K562 (cell line): ENCODE data around the gene IQCN. TPM values are rescaled to one million over a fixed set of nuclear protein-coding genes. Genes with fewer than 3 reads are reported as not detected.

Experiments
- ARID2 ChIP-seq: fragments of 450-650 bp; IDR thresholded peaks from 2 replicates; pipeline ENCODE4 v1.6.1; 2017; ENCODE audit warnings: antibody characterized with exemption, mild to moderate bottlenecking
- BMI1 ChIP-seq: fragments of 150-350 bp; IDR thresholded peaks from 2 replicates; pipeline ENCODE4 v1.6.1; 2014; ENCODE audit warnings: low read length
- BRCA1 ChIP-seq, 2 experiments: fragments of 450-650 bp in 1 of 2; sonication (generic) in 1 of 2; formaldehyde crosslinking in 1 of 2; IDR thresholded peaks; 2 replicates each; pipeline versions ENCODE4 v1.5.0 to v1.6.1; 2017 to 2020; ENCODE audit warnings: mild to moderate bottlenecking in 1 of 2, missing genetic modification reagents in 1 of 2
- CBX3 ChIP-seq, 2 experiments: IDR thresholded peaks; 1 replicate in 1 of 2; 2 replicates in 1 of 2; pipeline ENCODE4 v1.6.1; 2012; ENCODE audit warnings: inconsistent platforms in 2 of 2, low read length in 2 of 2, borderline replicate concordance in 1 of 2, control low read depth in 1 of 2
- CXXC5 ChIP-seq: fragments of 250-450 bp; sonication (Bioruptor Pico); IDR thresholded peaks from 2 replicates; pipeline ENCODE4 v1.8.0; 2022; ENCODE audit warnings: inconsistent platforms, mild to moderate bottlenecking, moderate library complexity
- EP400 ChIP-seq: fragments of 450-650 bp; IDR thresholded peaks from 2 replicates; pipeline ENCODE4 v1.6.1; 2017; ENCODE audit warnings: antibody characterized with exemption, mild to moderate bottlenecking, moderate library complexity
- ETV6 ChIP-seq, 3 experiments: fragments of 150-350 bp in 1 of 3; sonication (generic) in 1 of 3; formaldehyde crosslinking in 1 of 3; IDR thresholded peaks; 2 replicates each; pipeline versions ENCODE4 v1.6.1 to v1.8.0; 2014 to 2022; ENCODE audit warnings: borderline replicate concordance in 2 of 3, low read depth in 2 of 3, antibody characterized with exemption in 1 of 3, low read length in 1 of 3, mild to moderate bottlenecking in 1 of 3, missing genetic modification reagents in 1 of 3
- HDAC6 ChIP-seq: IDR thresholded peaks from 2 replicates; pipeline ENCODE4 v1.6.1; 2012; ENCODE audit warnings: low read depth, mild to moderate bottlenecking, control low read depth, inconsistent platforms, low read length, moderate library complexity
- HNRNPH1 ChIP-seq: fragments of 200-400 bp; formaldehyde crosslinking; optimal IDR thresholded peaks from 2 replicates; pipeline ENCODE3; 2017; ENCODE audit warnings: low read depth, mild to moderate bottlenecking, low read length, moderate library complexity
- KAT8 ChIP-seq: fragments of 450-650 bp; IDR thresholded peaks from 2 replicates; pipeline ENCODE4 v1.6.1; 2016; ENCODE audit warnings: low read depth, mild to moderate bottlenecking
- KDM1A ChIP-seq, 2 experiments: fragments of 450-650 bp; IDR thresholded peaks; 2 replicates each; pipeline ENCODE4 v1.6.1; 2016; ENCODE audit warnings: mild to moderate bottlenecking in 2 of 2
- MCM3 ChIP-seq: fragments of 450-650 bp; IDR thresholded peaks from 2 replicates; pipeline ENCODE4 v1.6.1; 2016
- MED1 ChIP-seq: sonication (generic); formaldehyde crosslinking; IDR thresholded peaks from 2 replicates; pipeline ENCODE4 v1.8.1; 2023; ENCODE audit warnings: missing genetic modification reagents, borderline replicate concordance
- NFRKB ChIP-seq: fragments of 450-650 bp; IDR thresholded peaks from 2 replicates; pipeline ENCODE4 v1.6.1; 2016; ENCODE audit warnings: low read depth
- NR2C2 ChIP-seq, 2 experiments: fragments of 200-800 bp in 1 of 2; sonication (Bioruptor generic) in 1 of 2; sonication (generic) in 1 of 2; formaldehyde crosslinking in 1 of 2; IDR thresholded peaks; 2 replicates each; pipeline versions ENCODE4 v1.6.1 to v1.8.0; 2016 to 2022; ENCODE audit warnings: mild to moderate bottlenecking in 1 of 2, missing compliant biosample characterization in 1 of 2, missing genetic modification characterization in 1 of 2, missing genetic modification reagents in 1 of 2
- NR3C1 ChIP-seq: sonication (generic); formaldehyde crosslinking; IDR thresholded peaks from 2 replicates; pipeline ENCODE4 v1.8.1; 2022; ENCODE audit warnings: missing genetic modification reagents
- NUFIP1 ChIP-seq: fragments of 450-650 bp; IDR thresholded peaks from 2 replicates; pipeline ENCODE4 v1.6.1; 2018; ENCODE audit not compliant: partially characterized antibody
- PHF21A ChIP-seq: fragments of 450-650 bp; IDR thresholded peaks from 2 replicates; pipeline ENCODE4 v1.6.1; 2017; ENCODE audit warnings: low read depth, borderline replicate concordance
- RBM17 ChIP-seq: fragments of 200-400 bp; formaldehyde crosslinking; IDR thresholded peaks from 2 replicates; pipeline ENCODE4 v1.6.1; 2017; ENCODE audit warnings: low read depth, mild to moderate bottlenecking, low read length, borderline replicate concordance
- TARDBP ChIP-seq: fragments of 450-650 bp; IDR thresholded peaks from 2 replicates; pipeline ENCODE4 v1.6.1; 2016
- THAP12 ChIP-seq: fragments of 250-450 bp; sonication (Bioruptor Pico); IDR thresholded peaks from 2 replicates; pipeline ENCODE4 v1.9.0; 2021; ENCODE audit warnings: mild to moderate bottlenecking, inconsistent platforms
- TRIM28 ChIP-seq: fragments of 450-650 bp; IDR thresholded peaks from 2 replicates; pipeline ENCODE4 v1.6.1; 2017
- ZBTB17 ChIP-seq: fragments of 450-650 bp; formaldehyde crosslinking; IDR thresholded peaks from 2 replicates; pipeline ENCODE4 v1.4.0; 2020; ENCODE audit warnings: mild to moderate bottlenecking
- ZNF140 ChIP-seq: fragments of 250-450 bp; sonication (Bioruptor Pico); IDR thresholded peaks from 2 replicates; pipeline ENCODE4 v1.8.0; 2021; ENCODE audit warnings: moderate library complexity, mild to moderate bottlenecking, inconsistent platforms
- ZNF197 ChIP-seq: fragments of 200-800 bp; sonication (Bioruptor generic); IDR thresholded peaks from 2 replicates; pipeline ENCODE4 v1.6.1; 2016; ENCODE audit warnings: low read depth, missing genetic modification characterization, missing compliant biosample characterization
- ZNF347 ChIP-seq: fragments of 450-650 bp; formaldehyde crosslinking; IDR thresholded peaks from 2 replicates; pipeline ENCODE4 v1.4.0; 2020; ENCODE audit warnings: low read depth, mild to moderate bottlenecking, moderate library complexity
- ZNF354B ChIP-seq: fragments of 250-450 bp; sonication (Bioruptor Pico); IDR thresholded peaks from 2 replicates; pipeline ENCODE4 v1.4.0; 2020
- ZNF717 ChIP-seq: fragments of 250-450 bp; sonication (Bioruptor Pico); IDR thresholded peaks from 2 replicates; pipeline ENCODE4 v1.5.0; 2021
- polyA plus RNA-seq, 8 experiments: library from polyadenylated mRNA; depleted of rRNA in 4 of 8; stranded (reverse) in 5 of 8; unstranded in 3 of 8; fragments of >200 nt; fragmentation: Nextera tagmentation in 2 of 8; fragmentation: Illumina TruSeq in 1 of 8; extraction: Ambion mirVana in 2 of 8; extraction: Trizol in 1 of 8; gene quantifications; 2 replicates each; pipeline versions ENCODE4 v1.2.1 to v1.2.3, GENCODE V29; 2011 to 2014; ENCODE audit warnings: inconsistent platforms in 1 of 8, missing spikeins in 1 of 8
- total RNA-seq, 7 experiments: library from RNA; depleted of rRNA in 6 of 7; stranded (reverse); fragments of >200 nt in 6 of 7; fragmentation: Illumina TruSeq in 2 of 7; extraction: Trizol in 2 of 7; gene quantifications; 2 replicates each; pipeline versions ENCODE4 v1.2.1 to v1.2.3, GENCODE V29; 2011 to 2021; ENCODE audit warnings: low replicate concordance in 1 of 7
- TF ChIP-seq, protein P1 (sequence below): fragments of 450-650 bp; IDR thresholded peaks from 2 replicates; pipeline ENCODE4 v1.6.1; 2016

The IQCN gene
- total and polyA plus RNA-seq, 9 of the 15 experiments (the other 6 are each of a cell fraction or from before 2014, with no cell fraction given): 0.01 to 0.07 (median 0.04) TPM; not detected in 3

DNA sequence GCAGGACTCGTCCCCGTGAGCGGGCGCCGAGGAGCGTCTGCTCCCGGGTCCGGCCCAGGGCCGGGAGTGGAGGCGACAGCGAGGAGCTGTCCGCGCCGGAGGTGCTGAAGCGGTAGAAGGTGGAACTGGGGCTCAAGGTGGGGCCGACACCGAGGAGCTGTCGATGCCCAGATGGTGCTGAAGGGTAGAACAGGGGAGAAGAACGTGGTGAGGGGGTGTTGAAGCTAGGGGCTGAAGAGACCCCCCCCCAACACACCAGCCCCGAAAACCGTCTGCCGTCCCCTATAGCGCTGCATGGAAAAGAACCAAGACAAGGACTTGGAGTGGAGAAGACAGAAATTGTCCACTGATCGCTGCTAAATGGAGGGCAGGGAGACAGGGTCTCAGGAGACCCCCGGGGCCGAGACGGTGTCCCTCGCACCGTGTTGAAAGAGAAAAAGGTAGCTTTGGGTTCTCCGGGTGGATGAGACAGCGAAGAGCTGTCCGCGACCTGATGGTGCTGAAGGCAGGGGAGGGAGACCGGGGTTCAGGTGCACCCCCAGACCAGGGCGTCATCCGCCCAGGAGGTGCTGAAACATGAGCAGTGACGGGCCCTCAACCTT is 40.9 kb downstream of the IQCN start (continued):
- TF ChIP-seq ZBTB17 (CRISPR knock-in tag) (no peak; the same call in 1 of the 2 replicates), NR3C1 (peak; percentile 95), BMI1 (no peak), ZNF347 (no peak), TRIM28 (peak; percentile 21; the same call in 1 of the 2 replicates), ARID2 (peak; percentile 17; the same call in 1 of the 2 replicates), HDAC6 (no peak), CBX3 (IDR thresholded peaks at IDR 0.05; ENCODE audit: borderline replicate concordance in 1 of 2, low read length in 2 of 2) (peak in 1 of 2 experiments; percentile 43; a peak in 1 of 3 replicates), PHF21A (no peak), ZNF197 (CRISPR knock-in tag) (peak; percentile 86), NFRKB (no peak), KDM1A (IDR thresholded peaks at IDR 0.05) (no peak; a peak in 1 of 4 replicates), RBM17 (no peak), MCM3 (no peak), ZNF354B (CRISPR knock-in tag) (no peak), EP400 (no peak), ETV6 (IDR thresholded peaks at IDR 0.05; ENCODE audit: borderline replicate concordance in 1 of 2, low read depth in 2 of 2, low read length in 1 of 2) (no peak), ETV6 (CRISPR knock-in tag; IDR thresholded peaks at IDR 0.05; ENCODE audit: borderline replicate concordance) (0 out of 2 replicates have a peak, but pooled peaks have one; percentile 61), BRCA1 (IDR thresholded peaks at IDR 0.05) (no peak), BRCA1 (CRISPR knock-in tag; IDR thresholded peaks at IDR 0.05) (0 out of 2 replicates have a peak, but pooled peaks have one; percentile 91), HNRNPH1 (no peak), MED1 (CRISPR knock-in tag) (no peak), ZNF140 (CRISPR knock-in tag) (no peak), NR2C2 (CRISPR knock-in tag; IDR thresholded peaks at IDR 0.05) (peak; percentile 84), NR2C2 (tag; IDR thresholded peaks at IDR 0.05) (no peak; the same call in 1 of the 2 replicates), THAP12 (no peak), ZNF717 (CRISPR knock-in tag) (no peak), KAT8 (no peak), CXXC5 (CRISPR knock-in tag) (peak; percentile 80), NUFIP1 (no peak), TARDBP (no peak)
- TF ChIP-seq, protein P1, sequence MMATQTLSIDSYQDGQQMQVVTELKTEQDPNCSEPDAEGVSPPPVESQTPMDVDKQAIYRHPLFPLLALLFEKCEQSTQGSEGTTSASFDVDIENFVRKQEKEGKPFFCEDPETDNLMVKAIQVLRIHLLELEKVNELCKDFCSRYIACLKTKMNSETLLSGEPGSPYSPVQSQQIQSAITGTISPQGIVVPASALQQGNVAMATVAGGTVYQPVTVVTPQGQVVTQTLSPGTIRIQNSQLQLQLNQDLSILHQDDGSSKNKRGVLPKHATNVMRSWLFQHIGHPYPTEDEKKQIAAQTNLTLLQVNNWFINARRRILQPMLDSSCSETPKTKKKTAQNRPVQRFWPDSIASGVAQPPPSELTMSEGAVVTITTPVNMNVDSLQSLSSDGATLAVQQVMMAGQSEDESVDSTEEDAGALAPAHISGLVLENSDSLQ: no peak
